GM18519 (cell line): ENCODE data around the gene SCARF2.
"Not testable (repeated sequence)": the region's sequence is repeated elsewhere in the genome, so short reads cannot be mapped to it uniquely, and the experiment has no call there.

Experiments used
- ATAC-seq: cut with Tn5 transposase; IDR thresholded peaks from one replicate; pipeline ENCODE4 v1.9.1; 2021; ENCODE audit warnings: mild to moderate bottlenecking, moderate library complexity; ENCODE audit not compliant: unreplicated experiment, low FRiP score

The SCARF2 gene, protein sequence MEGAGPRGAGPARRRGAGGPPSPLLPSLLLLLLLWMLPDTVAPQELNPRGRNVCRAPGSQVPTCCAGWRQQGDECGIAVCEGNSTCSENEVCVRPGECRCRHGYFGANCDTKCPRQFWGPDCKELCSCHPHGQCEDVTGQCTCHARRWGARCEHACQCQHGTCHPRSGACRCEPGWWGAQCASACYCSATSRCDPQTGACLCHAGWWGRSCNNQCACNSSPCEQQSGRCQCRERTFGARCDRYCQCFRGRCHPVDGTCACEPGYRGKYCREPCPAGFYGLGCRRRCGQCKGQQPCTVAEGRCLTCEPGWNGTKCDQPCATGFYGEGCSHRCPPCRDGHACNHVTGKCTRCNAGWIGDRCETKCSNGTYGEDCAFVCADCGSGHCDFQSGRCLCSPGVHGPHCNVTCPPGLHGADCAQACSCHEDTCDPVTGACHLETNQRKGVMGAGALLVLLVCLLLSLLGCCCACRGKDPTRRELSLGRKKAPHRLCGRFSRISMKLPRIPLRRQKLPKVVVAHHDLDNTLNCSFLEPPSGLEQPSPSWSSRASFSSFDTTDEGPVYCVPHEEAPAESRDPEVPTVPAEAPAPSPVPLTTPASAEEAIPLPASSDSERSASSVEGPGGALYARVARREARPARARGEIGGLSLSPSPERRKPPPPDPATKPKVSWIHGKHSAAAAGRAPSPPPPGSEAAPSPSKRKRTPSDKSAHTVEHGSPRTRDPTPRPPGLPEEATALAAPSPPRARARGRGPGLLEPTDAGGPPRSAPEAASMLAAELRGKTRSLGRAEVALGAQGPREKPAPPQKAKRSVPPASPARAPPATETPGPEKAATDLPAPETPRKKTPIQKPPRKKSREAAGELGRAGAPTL

DNA sequence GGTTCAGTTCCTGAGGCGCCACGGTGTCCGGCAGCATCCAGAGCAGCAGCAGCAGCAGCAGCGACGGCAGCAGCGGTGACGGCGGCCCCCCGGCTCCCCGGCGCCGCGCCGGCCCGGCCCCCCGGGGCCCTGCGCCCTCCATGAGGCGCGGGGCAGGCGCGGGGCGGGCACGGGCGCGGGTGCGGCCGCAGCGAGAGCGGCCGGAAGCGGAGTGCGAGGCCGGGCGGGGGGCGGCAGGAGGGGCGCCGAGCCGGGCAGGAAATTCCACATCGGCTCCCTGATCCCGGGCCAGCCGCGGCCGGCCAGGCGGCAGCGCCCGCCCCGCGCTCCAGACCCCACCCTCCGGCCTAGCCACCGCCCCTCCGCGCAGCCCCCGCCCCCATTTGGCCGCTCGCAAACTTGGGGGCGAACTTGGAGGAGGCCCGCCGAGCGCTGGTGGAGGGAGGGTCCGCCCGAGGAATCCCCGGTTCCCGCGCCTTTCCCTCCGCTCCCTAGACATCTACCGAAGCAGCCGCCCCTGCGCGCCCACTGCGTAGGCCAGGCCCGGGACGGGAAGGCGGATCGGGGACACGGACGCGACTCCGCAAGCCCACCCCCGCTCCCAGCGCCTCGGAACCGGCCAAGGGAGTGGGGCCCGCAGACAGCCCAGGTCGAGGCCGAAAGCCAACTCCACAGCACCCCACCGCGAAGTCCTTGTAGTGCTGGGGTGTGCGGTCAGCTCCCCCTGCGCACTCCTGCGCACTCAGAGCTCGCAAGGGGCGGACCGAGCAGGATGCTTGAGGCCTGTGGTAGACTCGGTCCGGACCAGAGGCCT is at the start of gene SCARF2:
TSS of gene SCARF2 (minus strand) at position 213 of the 814 bp plus-strand sequence. CDS start at position 142, 71 bp downstream.
- no peak for ATAC-seq

- ATAC-seq: no peak
Measured at GRCh38 chr22:20486229-20486628, 48.6 kb upstream of the SCARF2 start.

- ATAC-seq: no peak
Measured at GRCh38 chr22:20484948-20485683, 47.5 kb upstream of the SCARF2 start.

DNA sequence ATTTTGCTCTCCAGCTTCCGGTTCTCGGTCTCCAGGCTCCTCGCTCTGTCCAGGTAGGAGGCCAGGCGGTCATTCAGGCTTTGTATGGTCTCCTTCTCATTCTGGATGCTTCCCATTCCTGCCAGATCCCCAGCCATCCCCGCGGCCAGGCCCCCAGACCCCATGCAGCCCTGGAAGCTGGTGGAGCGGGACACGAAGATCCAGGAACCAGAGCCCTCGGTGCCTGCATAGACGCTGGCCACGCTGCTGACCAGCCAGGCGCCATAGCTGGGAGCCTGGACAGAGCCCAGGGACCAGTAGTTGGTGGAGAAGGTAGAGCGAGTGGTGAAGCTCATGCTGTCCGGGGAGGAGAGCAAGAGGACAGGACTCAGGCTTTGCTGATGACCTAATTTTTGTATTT is 46.1 kb upstream of the SCARF2 start:
- ATAC-seq: no peak

- ATAC-seq: not testable (repeated sequence)
Measured at GRCh38 chr22:20483143-20483506, 45.5 kb upstream of the SCARF2 start.

- ATAC-seq: no peak
Measured at GRCh38 chr22:20479612-20480196, 42.1 kb upstream of the SCARF2 start.

GRCh38 chr22:20478059-20478458 is 40.4 kb upstream of the SCARF2 start:
- not testable (repeated sequence) for ATAC-seq

GRCh38 chr22:20475569-20475968 is 37.9 kb upstream of the SCARF2 start:
- not testable (repeated sequence) for ATAC-seq

GRCh38 chr22:20475115-20475436 is 37.5 kb upstream of the SCARF2 start:
- no peak for ATAC-seq

DNA sequence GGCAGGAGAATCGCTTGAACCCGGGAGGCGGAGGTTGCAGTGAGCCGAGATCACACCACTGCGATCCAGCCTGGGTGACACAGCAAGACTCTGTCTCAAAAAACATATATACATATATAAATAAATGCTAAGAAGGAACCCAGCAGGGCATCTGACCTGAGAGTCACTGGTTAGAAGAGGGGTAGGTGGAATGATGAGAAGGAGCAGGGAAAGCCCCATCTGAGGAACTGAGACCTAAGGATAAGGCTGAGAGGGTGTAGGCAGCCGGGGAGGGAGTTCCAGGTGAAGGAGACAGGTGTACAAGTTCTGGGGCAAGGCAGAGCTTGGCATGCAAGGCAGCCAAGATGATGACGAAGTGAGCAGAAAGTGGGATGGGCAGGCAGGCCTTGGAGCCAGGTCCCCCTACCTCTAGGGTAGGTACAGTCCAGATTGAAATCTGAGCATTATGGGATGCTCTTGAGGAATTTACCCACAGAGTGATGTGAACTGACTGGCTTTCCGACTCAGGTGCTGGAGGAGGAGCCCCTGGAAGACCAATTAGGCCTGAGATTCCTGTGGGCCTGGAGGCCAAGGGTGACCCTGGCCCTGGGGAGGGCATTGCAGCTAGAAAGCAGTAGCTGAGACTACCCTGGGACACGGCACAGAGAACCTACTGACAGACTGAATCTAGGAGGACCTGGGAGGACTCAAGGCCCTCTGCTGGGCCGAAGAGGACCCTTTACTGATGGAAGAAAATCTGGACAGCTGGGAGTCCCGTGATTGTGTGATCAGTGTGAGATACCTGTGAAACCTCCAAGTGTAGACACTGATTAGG is 35.2 kb upstream of the SCARF2 start:
- ATAC-seq: no peak

DNA sequence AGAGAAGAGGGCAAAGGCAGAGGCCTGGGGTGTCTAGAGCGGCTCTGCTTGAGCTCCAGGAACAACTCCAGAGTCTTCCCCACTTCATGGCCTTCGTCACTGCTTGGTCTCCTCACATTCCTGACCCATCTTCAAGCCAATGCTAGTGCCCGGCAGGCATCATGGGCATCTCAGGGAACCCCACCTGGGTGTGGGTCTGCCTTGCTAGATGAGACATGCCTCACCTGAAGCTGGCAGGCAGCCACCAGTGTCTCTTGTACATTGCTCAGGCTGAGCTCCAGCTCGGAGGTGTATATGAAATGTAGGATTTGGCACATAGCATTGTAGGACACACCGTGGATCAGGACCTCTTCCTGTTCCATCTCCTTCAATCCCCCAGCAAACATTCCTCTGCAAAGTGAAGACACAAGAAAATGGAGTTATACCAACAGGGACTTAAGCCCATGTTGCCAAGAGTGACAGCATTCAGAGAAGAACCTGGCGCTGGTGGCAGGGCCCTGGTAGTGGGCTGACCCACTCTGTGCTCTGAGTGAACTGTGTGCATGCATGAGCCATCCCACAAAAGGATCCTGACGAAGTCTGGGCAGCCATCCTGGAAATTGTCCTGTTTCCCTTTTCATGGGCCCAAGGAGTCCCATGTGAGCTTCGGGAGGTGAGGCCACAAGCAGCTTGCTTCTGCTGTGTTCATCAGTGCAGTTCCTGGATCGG is 33.7 kb upstream of the SCARF2 start:
- no peak for ATAC-seq

GRCh38 chr22:20470525-20470924 is 32.9 kb upstream of the SCARF2 start:
- not testable (repeated sequence) for ATAC-seq

GRCh38 chr22:20469110-20469868 is 31.7 kb upstream of the SCARF2 start:
- ATAC-seq: no peak

DNA sequence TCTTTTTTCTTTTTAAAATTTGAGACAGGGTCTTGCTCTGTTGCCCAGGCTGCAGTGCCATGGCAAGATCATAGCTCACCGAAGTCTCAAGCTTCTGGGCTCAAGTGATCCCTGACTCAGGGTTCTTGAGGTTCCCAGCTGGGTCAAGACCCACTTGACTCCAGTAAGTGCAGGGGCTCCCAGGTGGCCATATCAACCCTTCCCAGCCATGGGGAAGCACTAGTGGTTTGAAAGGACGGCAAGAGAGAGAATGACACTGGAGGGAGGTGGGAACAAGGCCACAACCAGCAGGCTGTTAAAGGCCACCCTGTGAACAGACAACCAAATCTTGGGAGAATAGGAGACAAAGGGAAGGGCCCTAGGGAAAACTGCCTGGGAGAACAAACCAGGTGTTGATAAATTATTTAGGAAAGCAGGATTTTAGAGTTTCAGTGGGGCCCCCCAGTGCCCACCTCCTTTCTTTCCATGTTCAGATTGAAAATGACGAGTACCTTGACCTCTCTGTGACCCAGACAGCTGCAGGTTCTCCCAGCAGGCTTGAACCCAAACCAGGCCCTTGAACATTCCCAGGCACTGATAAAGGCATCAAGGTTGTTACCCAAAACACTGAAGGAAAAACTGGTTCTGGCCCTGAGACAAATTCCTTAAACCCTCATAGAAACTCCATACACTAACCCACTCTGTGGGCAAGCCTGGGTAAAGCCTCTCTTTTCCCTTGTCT is 29.2 kb upstream of the SCARF2 start:
- no peak for ATAC-seq

GRCh38 chr22:20465759-20466077 is 28.1 kb upstream of the SCARF2 start:
- ATAC-seq: no peak

DNA sequence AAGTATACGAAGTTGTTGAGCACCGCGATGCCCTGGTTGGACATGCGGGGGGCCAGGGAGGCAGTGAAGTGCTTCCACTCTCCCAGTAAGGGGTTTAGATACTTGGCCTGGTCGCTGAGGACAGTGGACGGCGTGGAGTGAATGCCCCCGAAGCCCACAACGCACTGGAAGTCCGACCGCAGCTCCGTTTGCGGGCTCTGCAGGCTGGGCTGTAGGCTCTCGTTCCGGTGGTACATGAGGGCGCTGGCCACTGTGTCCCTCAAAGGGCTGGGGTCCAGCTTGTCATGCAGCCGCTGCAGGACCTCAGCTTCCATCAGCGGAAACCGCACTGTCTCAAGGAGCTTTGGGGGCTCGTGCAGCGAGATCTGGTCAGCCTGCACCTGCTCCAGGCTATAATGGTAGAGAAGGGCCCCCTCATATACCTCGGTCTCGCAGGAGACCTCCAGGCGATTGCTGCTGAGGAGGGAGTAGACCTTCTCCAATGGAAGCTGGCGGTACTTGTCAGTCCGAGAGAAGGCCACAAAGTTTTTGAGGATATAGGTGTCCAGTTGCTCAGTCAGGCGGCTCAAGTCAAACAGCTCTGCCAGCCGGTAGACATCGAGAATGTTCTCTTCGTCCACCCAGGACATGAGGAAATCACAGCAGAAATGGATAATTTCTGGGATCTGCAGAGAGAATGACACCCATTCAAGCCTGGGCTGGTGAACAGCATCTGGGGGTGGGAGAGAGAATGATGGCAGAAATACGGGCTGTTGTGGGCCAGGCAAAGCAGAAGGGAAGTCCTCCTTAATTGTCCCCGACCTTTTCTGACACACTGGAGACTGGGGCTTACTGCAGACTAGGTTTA is 27.5 kb upstream of the SCARF2 start:
- ATAC-seq: no peak
